Liver (tissue), 3 donors: ENCODE data around the gene ALDH3B2.

Experiments
- CTCF ChIP-seq: fragments of 150-350 bp; IDR thresholded peaks from 2 replicates; pipeline ENCODE4 v1.5.1; 2017; ENCODE audit warnings: improper control_type of control experiment, low read depth, low read length; ENCODE audit not compliant: missing input control
- EGR1 ChIP-seq, 2 donors: IDR thresholded peaks; 2 replicates each; pipeline ENCODE4 v1.6.1; 2016 to 2018; ENCODE audit warnings: antibody characterized with exemption in 2 of 2, low read depth in 2 of 2
- FOXA2 ChIP-seq: IDR thresholded peaks from 2 replicates; pipeline ENCODE4 v1.6.1; 2016; ENCODE audit warnings: antibody characterized with exemption
- MAX ChIP-seq: IDR thresholded peaks from 2 replicates; pipeline ENCODE4 v1.6.1; 2016; ENCODE audit warnings: antibody characterized with exemption
- REST ChIP-seq: IDR thresholded peaks from 2 replicates; pipeline ENCODE4 v1.6.1; 2016; ENCODE audit warnings: antibody characterized with exemption, mild to moderate bottlenecking
- SP1 ChIP-seq: IDR thresholded peaks from 2 replicates; pipeline ENCODE4 v1.6.1; 2018; ENCODE audit warnings: antibody characterized with exemption, mild to moderate bottlenecking
- donor health status: healthy.
- donor health status: healthy.

GRCh38 chr11:67663532-67664212 is 10.8 kb downstream of the ALDH3B2 start:
- TF ChIP-seq CTCF (no peak), MAX (no peak), SP1 (no peak), EGR1 (IDR thresholded peaks at IDR 0.05; ENCODE audit: low read depth in 2 of 2) (no peak), FOXA2 (no peak), REST (no peak)
